ENCODE measurements around the gene DAZAP2. TPM values are rescaled to one million over a fixed set of nuclear protein-coding genes. Genes with fewer than 3 reads are reported as not detected.

The DAZAP2 gene
- total and polyA plus RNA-seq, 2 experiments from 2014 or later: 35.8 to 39.9 TPM

GRCh38 chr12:51190820-51191219 is 47.8 kb upstream of the DAZAP2 start (continued):
- TF ChIP-seq CTCF (conservative IDR thresholded peaks at IDR 0.05; ENCODE audit: low read depth in 2 of 2) (no peak), STAT1 (IDR thresholded peaks at IDR 0.05; ENCODE audit: unreplicated experiment) (no peak)

GRCh38 chr12:51191516-51192283 is 46.9 kb upstream of the DAZAP2 start:
- TF ChIP-seq EZH2 (IDR thresholded peaks at IDR 0.05; ENCODE audit: low read depth, unreplicated experiment) (no peak), CTCF (conservative IDR thresholded peaks at IDR 0.05; ENCODE audit: low read depth in 2 of 2) (no peak), NANOG (IDR thresholded peaks at IDR 0.05; ENCODE audit: borderline replicate concordance) (no peak), ZNF462 (CRISPR knock-in tag; IDR thresholded peaks at IDR 0.05) (no peak)
- no peaks in the 10 kb centered on the region for H3K27me3 ChIP-seq (ENCODE audit: insufficient read depth)
- no peak overlapping the region for H2AFZ ChIP-seq
- peaks cover 7% of the 10 kb centered on the region for H3K4me1 Mint-ChIP-seq
- H3K4me2 ChIP-seq: no peak overlapping the region
- no peaks in the 10 kb centered on the region for H4K20me1 ChIP-seq (replicated peaks; ENCODE audit: insufficient read depth)
- H3F3A ChIP-seq (replicated peaks; ENCODE audit: low read depth): no peaks in the 10 kb centered on the region
- no peaks in the 10 kb centered on the region for H3K4me1 ChIP-seq (ENCODE audit: insufficient read depth)
- H3K9me3 Mint-ChIP-seq: no peaks in the 10 kb centered on the region
- no peak overlapping the region; the same call in 1 of the 2 replicates for H3K27ac Mint-ChIP-seq
- no peaks in the 10 kb centered on the region for H3K79me2 ChIP-seq (replicated peaks; ENCODE audit: insufficient read depth)
- ATAC-seq (no peak), DNase-seq (ENCODE audit: low spot score) (no peak)
- no peaks in the 10 kb centered on the region; the same call in 2 of the 3 replicates for H3K36me3 Mint-ChIP-seq (ENCODE audit: low read depth)
- H3K27me3 Mint-ChIP-seq (ENCODE audit: insufficient read depth, low read depth, poor library complexity): no peaks in the 10 kb centered on the region
- no peaks in the 10 kb centered on the region for H3K9me2 ChIP-seq (ENCODE audit: insufficient read depth)
- no peak overlapping the region for H3K4me3 Mint-ChIP-seq
- H3K36me3 ChIP-seq (ENCODE audit: insufficient read depth): no peaks in the 10 kb centered on the region
- H3K27ac ChIP-seq (ENCODE audit: low read depth): no peak overlapping the region
- H3K4me3 ChIP-seq: no peak overlapping the region
